KMS-11 (cell line): ENCODE results near the gene CENPP.

Experiments used
- H2AFZ ChIP-seq: fragments of 200-600 bp; sonication (generic); 2 replicates; pipeline ENCODE4 v1.6.1; 2016; ENCODE audit warnings: antibody characterized with exemption, mixed run types, low read depth
- H3K27ac ChIP-seq: fragments of 200-600 bp; sonication (generic); 2 replicates; pipeline ENCODE4 v1.6.1; 2016; ENCODE audit warnings: mild to moderate bottlenecking, mixed run types
- H3K27me3 ChIP-seq: fragments of 200-600 bp; sonication (generic); 2 replicates; pipeline ENCODE4 v1.6.1; 2017; ENCODE audit warnings: mild to moderate bottlenecking, low read depth, mixed run types, moderate library complexity; ENCODE audit not compliant: insufficient read depth
- H3K36me3 ChIP-seq: fragments of 200-600 bp; sonication (generic); 2 replicates; pipeline ENCODE4 v1.6.1; 2017; ENCODE audit warnings: mild to moderate bottlenecking, mixed run types; ENCODE audit not compliant: insufficient read depth
- H3K4me1 ChIP-seq: fragments of 200-600 bp; sonication (generic); 2 replicates; pipeline ENCODE4 v1.6.1; 2016; ENCODE audit warnings: mild to moderate bottlenecking, low read depth, mixed run types; ENCODE audit not compliant: poor library complexity, severe bottlenecking
- H3K4me2 ChIP-seq: fragments of 200-600 bp; sonication (generic); 2 replicates; pipeline ENCODE4 v1.7.0; 2016; ENCODE audit warnings: mild to moderate bottlenecking, mixed run types
- H3K4me3 ChIP-seq: fragments of 200-600 bp; sonication (generic); IDR thresholded peaks from 2 replicates; pipeline ENCODE4 v1.6.1; 2017; ENCODE audit warnings: low read depth, low read length, mixed read lengths; ENCODE audit not compliant: insufficient read depth
- H3K79me2 ChIP-seq: fragments of 200-600 bp; sonication (generic); 2 replicates; pipeline ENCODE4 v1.6.1; 2016; ENCODE audit warnings: low read depth, mixed run types; ENCODE audit not compliant: insufficient read depth
- H3K9ac ChIP-seq: fragments of 200-600 bp; sonication (generic); 2 replicates; pipeline ENCODE4 v1.6.1; 2016; ENCODE audit warnings: mild to moderate bottlenecking, mixed run types
- H4K20me1 ChIP-seq: fragments of 200-600 bp; sonication (generic); 2 replicates; pipeline ENCODE4 v1.6.1; 2016; ENCODE audit warnings: mild to moderate bottlenecking, mixed run types; ENCODE audit not compliant: insufficient read depth
- TF ChIP-seq, protein P1 (sequence below): fragments of 200-600 bp; sonication (generic); conservative IDR thresholded peaks from 2 replicates; pipeline ENCODE4 v1.6.1; 2017; ENCODE audit warnings: low read depth, mild to moderate bottlenecking, antibody characterized with exemption, low read length, moderate library complexity, mixed read lengths

Gene CENPP

DNA sequence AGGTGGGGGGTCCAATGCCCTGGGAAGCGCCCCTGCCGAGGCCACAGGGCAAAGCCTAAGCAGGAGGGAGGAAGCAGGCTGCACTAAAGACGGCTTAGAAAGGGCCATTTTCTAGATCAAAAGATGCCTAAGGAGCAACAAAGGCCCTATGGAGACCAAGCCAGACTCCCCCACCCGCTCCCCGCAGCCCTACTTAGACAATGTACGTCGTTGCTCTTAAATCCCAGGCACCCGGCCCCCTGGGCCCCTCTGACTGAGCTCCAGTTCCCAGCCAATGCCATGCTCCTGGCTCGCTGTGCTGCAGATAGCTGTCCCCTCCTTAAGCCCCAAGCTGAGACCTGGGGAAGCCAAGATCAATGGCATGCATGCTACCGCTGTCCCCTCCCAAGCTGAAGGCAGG lies 333.8 kb downstream of the CENPP start:
- no peak overlapping the region for H3K4me2 ChIP-seq
- no peak overlapping the region for H3K9ac ChIP-seq
- no peak overlapping the region for H2AFZ ChIP-seq
- H3K27ac ChIP-seq = no peak overlapping the region
- H3K4me3 ChIP-seq = no peak overlapping the region
- TF ChIP-seq, protein P1, sequence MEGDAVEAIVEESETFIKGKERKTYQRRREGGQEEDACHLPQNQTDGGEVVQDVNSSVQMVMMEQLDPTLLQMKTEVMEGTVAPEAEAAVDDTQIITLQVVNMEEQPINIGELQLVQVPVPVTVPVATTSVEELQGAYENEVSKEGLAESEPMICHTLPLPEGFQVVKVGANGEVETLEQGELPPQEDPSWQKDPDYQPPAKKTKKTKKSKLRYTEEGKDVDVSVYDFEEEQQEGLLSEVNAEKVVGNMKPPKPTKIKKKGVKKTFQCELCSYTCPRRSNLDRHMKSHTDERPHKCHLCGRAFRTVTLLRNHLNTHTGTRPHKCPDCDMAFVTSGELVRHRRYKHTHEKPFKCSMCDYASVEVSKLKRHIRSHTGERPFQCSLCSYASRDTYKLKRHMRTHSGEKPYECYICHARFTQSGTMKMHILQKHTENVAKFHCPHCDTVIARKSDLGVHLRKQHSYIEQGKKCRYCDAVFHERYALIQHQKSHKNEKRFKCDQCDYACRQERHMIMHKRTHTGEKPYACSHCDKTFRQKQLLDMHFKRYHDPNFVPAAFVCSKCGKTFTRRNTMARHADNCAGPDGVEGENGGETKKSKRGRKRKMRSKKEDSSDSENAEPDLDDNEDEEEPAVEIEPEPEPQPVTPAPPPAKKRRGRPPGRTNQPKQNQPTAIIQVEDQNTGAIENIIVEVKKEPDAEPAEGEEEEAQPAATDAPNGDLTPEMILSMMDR = no peak
- H3K79me2 ChIP-seq = peaks cover 53% of the 10 kb centered on the region; the same call in 1 of the 2 replicates
- no peaks in the 10 kb centered on the region for H3K27me3 ChIP-seq
- H3K4me1 ChIP-seq = no peaks in the 10 kb centered on the region
- H4K20me1 ChIP-seq = no peaks in the 10 kb centered on the region
- no peaks in the 10 kb centered on the region for H3K36me3 ChIP-seq

DNA sequence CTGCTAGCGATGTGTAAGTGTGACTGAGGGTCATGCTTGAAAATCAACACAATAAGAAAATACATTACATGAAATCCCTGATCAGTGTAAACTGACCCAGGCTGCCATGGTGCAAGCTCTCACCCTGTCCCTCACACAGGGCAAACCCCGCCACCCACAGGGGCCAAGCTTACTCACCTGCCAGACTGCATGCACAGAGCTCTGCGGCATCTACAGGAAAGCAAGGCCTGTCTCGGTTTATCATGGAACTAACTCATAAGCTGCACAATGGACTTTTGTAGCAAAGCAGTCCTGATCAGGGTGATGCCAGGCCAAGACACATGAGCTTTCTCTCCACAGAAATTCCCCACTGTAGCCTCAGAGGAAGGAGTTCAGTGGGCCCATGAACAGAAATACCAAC lies 334.5 kb downstream of the CENPP start:
- Histone ChIP-seq H3K36me3 (no peaks in the 10 kb centered on the region), H3K4me1 (no peaks in the 10 kb centered on the region), H3K4me2 (no peak overlapping the region), H3K9ac (no peak overlapping the region), H3K27ac (no peak overlapping the region), H2AFZ (no peak overlapping the region), H4K20me1 (no peaks in the 10 kb centered on the region), H3K4me3 (no peak overlapping the region), H3K27me3 (no peaks in the 10 kb centered on the region), H3K79me2 (peaks cover 60% of the 10 kb centered on the region)
- TF ChIP-seq, protein P1 = no peak

DNA sequence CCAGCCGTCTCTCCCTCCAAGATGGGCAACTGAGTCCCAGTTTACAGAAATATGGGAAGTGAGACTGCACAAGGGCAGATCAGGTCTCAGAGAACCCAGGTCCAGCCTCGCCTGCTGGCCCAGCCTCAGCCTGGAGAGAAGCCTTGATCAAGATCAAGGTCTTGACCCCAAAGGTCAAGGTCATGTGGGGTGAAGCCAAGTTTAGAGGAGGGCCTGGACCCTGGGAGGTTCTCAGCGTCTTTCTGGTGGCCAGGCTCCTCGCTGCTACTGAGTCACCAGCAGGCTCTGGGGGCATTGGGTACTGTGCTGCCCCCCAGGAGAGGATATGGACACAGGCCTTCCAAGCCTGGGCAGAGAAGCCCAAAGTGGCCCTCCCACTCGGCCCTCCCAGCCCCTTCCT lies 335.4 kb downstream of the CENPP start:
- no peak overlapping the region for H3K4me2 ChIP-seq

DNA sequence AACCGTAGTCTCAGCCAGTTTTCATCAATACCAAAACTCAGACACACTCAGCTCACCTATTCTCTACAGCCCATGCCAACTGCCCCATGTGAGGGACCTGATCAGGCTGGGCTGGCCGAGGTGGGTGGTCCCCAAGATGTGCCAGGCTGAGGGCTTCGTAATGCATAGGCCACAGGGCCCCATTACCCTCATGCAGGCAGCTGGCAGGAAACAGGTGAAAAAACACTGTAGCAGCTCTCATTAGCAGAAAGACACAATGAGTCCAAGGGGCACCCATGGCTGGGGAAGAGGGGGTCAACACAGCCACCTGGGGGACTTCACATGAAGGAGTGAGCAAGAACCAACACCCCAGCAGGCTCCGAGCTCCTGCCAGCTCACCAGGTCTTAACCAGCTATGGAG lies 336.0 kb downstream of the CENPP start:
- H3K79me2 ChIP-seq = peaks cover 72% of the 10 kb centered on the region
- H3K4me3 ChIP-seq = no peak overlapping the region
- H2AFZ ChIP-seq = no peak overlapping the region
- no peak overlapping the region for H3K4me2 ChIP-seq
- no peaks in the 10 kb centered on the region for H3K4me1 ChIP-seq
- H3K27ac ChIP-seq = no peak overlapping the region
- H3K27me3 ChIP-seq = no peaks in the 10 kb centered on the region
- H3K36me3 ChIP-seq = no peaks in the 10 kb centered on the region
- H4K20me1 ChIP-seq = no peaks in the 10 kb centered on the region
- TF ChIP-seq, protein P1 = no peak
- no peak overlapping the region for H3K9ac ChIP-seq

More for the DNA sequence above, 335.4 kb downstream of the CENPP start:
- Histone ChIP-seq H3K36me3 (no peaks in the 10 kb centered on the region), H3K27ac (no peak overlapping the region), H3K9ac (no peak overlapping the region), H3K27me3 (no peaks in the 10 kb centered on the region), H4K20me1 (no peaks in the 10 kb centered on the region), H2AFZ (no peak overlapping the region), H3K4me1 (no peaks in the 10 kb centered on the region), H3K4me3 (no peak overlapping the region), H3K79me2 (peaks cover 68% of the 10 kb centered on the region)
- TF ChIP-seq, protein P1 = no peak

DNA sequence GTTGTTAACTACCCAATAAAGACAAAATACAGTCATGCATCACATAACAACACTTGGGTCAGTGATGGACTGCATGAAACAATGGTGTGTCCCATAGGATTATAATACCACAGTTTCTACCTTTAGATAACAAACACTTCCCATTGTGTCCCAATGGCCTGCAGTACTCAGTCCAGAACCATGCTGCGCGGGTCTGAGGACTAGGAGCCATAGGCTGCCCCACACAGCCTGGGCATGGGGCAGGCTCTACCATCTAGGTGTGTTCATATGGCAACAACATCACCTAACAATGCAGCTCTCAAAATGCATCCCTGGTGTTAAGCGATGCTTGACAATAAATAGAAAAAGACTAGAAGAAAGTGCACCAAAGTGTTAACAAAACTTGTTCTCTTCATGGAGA lies 337.4 kb downstream of the CENPP start:
- TF ChIP-seq, protein P1 = no peak
- Histone ChIP-seq H3K27ac (no peak overlapping the region), H4K20me1 (no peaks in the 10 kb centered on the region), H3K4me3 (no peak overlapping the region), H3K9ac (no peak overlapping the region), H3K4me1 (peaks cover 10% of the 10 kb centered on the region), H3K79me2 (peaks cover 86% of the 10 kb centered on the region), H3K36me3 (no peaks in the 10 kb centered on the region), H3K4me2 (no peak overlapping the region), H2AFZ (no peak overlapping the region), H3K27me3 (no peaks in the 10 kb centered on the region)
